K562 (cell line): ENCODE measurements around the gene UBXN10. TPM values are rescaled to one million over a fixed set of nuclear protein-coding genes. Genes with fewer than 3 reads are reported as not detected.

ENCODE experiments used
- ATAC-seq: fragments of 200-7000 bp; cut with Tn5 transposase; 3 replicates; pipeline ENCODE4 v1.9.1; 2020; ENCODE audit warnings: moderate library complexity
- BruUV-seq: library from RNA; stranded (reverse); fragments of 400-500 nt; replicated peaks from 2 replicates; lab custom pipeline; 2021; lab: Mats Ljungman, UMichigan
- CTCF ChIA-PET: fragments of 300-600 bp; formaldehyde crosslinking; extraction: SDS; loops from one replicate; lab custom pipeline; 2021; ENCODE audit warnings: low intra/inter-chr PET ratio; lab: Yijun Ruan, JAX
- POLR2A ChIA-PET: fragments of 300-600, 350-650 bp; sonication (Branson Sonifier 250); formaldehyde crosslinking; extraction: SDS; loops from one replicate; lab custom pipeline; 2021; ENCODE audit warnings: antibody characterized with exemption, inconsistent platforms; lab: Yijun Ruan, JAX
- DNase-seq, 4 experiments: peaks; one replicate each; pipeline versions ENCODE4 v3.0.0 to v3.0.0-alpha.2; 2011 to 2018; ENCODE audit warnings: low spot score in 3 of 4, mixed read lengths in 3 of 4; ENCODE audit errors: extremely low read depth in 1 of 4
- FAIRE-seq: peaks from 2 replicates; lab custom pipeline; 2011; peaks lifted over from hg19 to GRCh38; lab: Jason Lieb, UNC
- H2AFZ ChIP-seq: 2 replicates; pipeline ENCODE4 v1.6.0; 2011; ENCODE audit warnings: low read depth, low read length, control low read depth, inconsistent platforms
- H3K27ac ChIP-seq: fragments of 200-600 bp; 3 replicates; pipeline ENCODE4 v1.8.0; 2011; ENCODE audit warnings: low read depth, mild to moderate bottlenecking, control low read depth, inconsistent platforms, low read length, moderate library complexity, mixed read lengths; ENCODE audit errors: extremely low read depth
- H3K27me3 ChIP-seq, 2 experiments: fragments of 300-600 bp in 1 of 2; 2 replicates in 1 of 2; 3 replicates in 1 of 2; pipeline versions ENCODE4 v1.6.0 to v1.8.0; 2011; ENCODE audit warnings: inconsistent platforms in 2 of 2, low read length in 2 of 2, mild to moderate bottlenecking in 1 of 2, mixed read lengths in 1 of 2, moderate library complexity in 1 of 2; ENCODE audit not compliant: control insufficient read depth in 2 of 2, insufficient read depth in 2 of 2
- H3K36me3 ChIP-seq: fragments of 300-600 bp; 3 replicates; pipeline ENCODE4 v1.8.0; 2011; ENCODE audit warnings: mild to moderate bottlenecking, low read length, inconsistent platforms; ENCODE audit not compliant: control insufficient read depth, insufficient read depth
- H3K4me1 ChIP-seq, 2 experiments: fragments of 200-600 bp in 1 of 2; replicated peaks in 1 of 2; 2 replicates in 1 of 2; 3 replicates in 1 of 2; pipeline versions ENCODE4 v1.5.1 to v1.8.0; 2011; ENCODE audit warnings: inconsistent platforms in 2 of 2, low read length in 2 of 2, mild to moderate bottlenecking in 1 of 2, mixed read lengths in 1 of 2, moderate library complexity in 1 of 2; ENCODE audit not compliant: control insufficient read depth in 2 of 2, insufficient read depth in 2 of 2
- H3K4me2 ChIP-seq: 2 replicates; pipeline ENCODE4 v1.6.1; 2011; ENCODE audit warnings: low read length, control low read depth, inconsistent platforms, mixed read lengths; ENCODE audit not compliant: insufficient read depth
- H3K4me3 ChIP-seq: fragments of 200-600 bp; sonication (generic), shearing (Covaris generic); 2 replicates; pipeline ENCODE4 v1.5.1; 2016; ENCODE audit warnings: control low read depth, inconsistent platforms
- H3K79me2 ChIP-seq: fragments of 200-600 bp; 3 replicates; pipeline ENCODE4 v1.8.0; 2011; ENCODE audit warnings: low read length, inconsistent platforms; ENCODE audit not compliant: control insufficient read depth, insufficient read depth
- H3K9ac ChIP-seq, 2 experiments: 2 replicates each; pipeline versions ENCODE4 v1.6.0 to v1.6.1; 2011; ENCODE audit warnings: low read depth in 2 of 2, low read length in 2 of 2, control low read depth in 1 of 2, inconsistent platforms in 1 of 2, mild to moderate bottlenecking in 1 of 2, mixed read lengths in 1 of 2; ENCODE audit not compliant: insufficient read depth in 1 of 2
- H3K9me1 ChIP-seq: one replicate; pipeline ENCODE4 v1.6.0; 2011; ENCODE audit warnings: inconsistent platforms, mild to moderate bottlenecking, low read length, moderate library complexity; ENCODE audit not compliant: control insufficient read depth, insufficient read depth
- H3K9me3 ChIP-seq: replicated peaks from 2 replicates; pipeline ENCODE4 v1.5.1; 2011; ENCODE audit warnings: low read depth, low read length, inconsistent platforms; ENCODE audit not compliant: control insufficient read depth, insufficient read depth
- H4K20me1 ChIP-seq: replicated peaks from 2 replicates; pipeline ENCODE4 v1.6.1; 2011; ENCODE audit warnings: low read length, inconsistent platforms, mixed read lengths; ENCODE audit not compliant: control insufficient read depth, insufficient read depth
- ETS2 ChIP-seq: IDR thresholded peaks from 2 replicates; pipeline ENCODE4 v1.6.1; 2016; ENCODE audit warnings: borderline replicate concordance, missing genetic modification characterization, mild to moderate bottlenecking, moderate library complexity, missing compliant biosample characterization; ENCODE audit not compliant: poor library complexity, severe bottlenecking
- FOXP1 ChIP-seq: sonication (generic); formaldehyde crosslinking; IDR thresholded peaks from 2 replicates; pipeline ENCODE4 v1.8.0; 2022; ENCODE audit warnings: mild to moderate bottlenecking, missing genetic modification reagents
- HNRNPK ChIP-seq: fragments of 200-400 bp; formaldehyde crosslinking; IDR thresholded peaks from one replicate; pipeline ENCODE4 v1.6.1; 2018; ENCODE audit warnings: mild to moderate bottlenecking, low read depth, low read length; ENCODE audit not compliant: poor library complexity, severe bottlenecking
- KDM4B ChIP-seq, 2 experiments: fragments of 450-650 bp in 1 of 2; sonication (generic) in 1 of 2; IDR thresholded peaks; 2 replicates each; pipeline ENCODE4 v1.6.1; 2016 to 2017; ENCODE audit warnings: borderline replicate concordance in 2 of 2, antibody characterized with exemption in 1 of 2, low read depth in 1 of 2, mild to moderate bottlenecking in 1 of 2
- MBD2 ChIP-seq: sonication (generic); IDR thresholded peaks from 2 replicates; pipeline ENCODE4 v1.6.1; 2016; ENCODE audit warnings: low read depth, borderline replicate concordance
- MCM5 ChIP-seq: fragments of 450-650 bp; IDR thresholded peaks from 2 replicates; pipeline ENCODE4 v1.6.1; 2016; ENCODE audit warnings: low read depth
- MIER1 ChIP-seq: fragments of 450-650 bp; IDR thresholded peaks from 2 replicates; pipeline ENCODE4 v1.6.1; 2016; ENCODE audit warnings: antibody characterized with exemption, mild to moderate bottlenecking, low read depth
- NBN ChIP-seq: fragments of 450-650 bp; IDR thresholded peaks from 2 replicates; pipeline ENCODE4 v1.6.1; 2016; ENCODE audit warnings: low read depth, mild to moderate bottlenecking
- SIX5 ChIP-seq, 2 experiments: IDR thresholded peaks; 2 replicates each; pipeline ENCODE4 v1.6.1; 2011; ENCODE audit warnings: low read length in 2 of 2, borderline replicate concordance in 1 of 2, low read depth in 1 of 2, mild to moderate bottlenecking in 1 of 2, moderate library complexity in 1 of 2; ENCODE audit not compliant: insufficient read depth in 1 of 2
- SP1 ChIP-seq: sonication (generic); formaldehyde crosslinking; IDR thresholded peaks from 2 replicates; pipeline ENCODE4 v1.8.1; 2022; ENCODE audit warnings: mild to moderate bottlenecking, missing genetic modification reagents
- SRSF3 ChIP-seq: fragments of 200-400 bp; formaldehyde crosslinking; IDR thresholded peaks from 2 replicates; pipeline ENCODE4 v1.6.1; 2016; ENCODE audit warnings: mild to moderate bottlenecking, low read length, moderate library complexity; ENCODE audit not compliant: insufficient read depth
- TRIM24 ChIP-seq, 2 experiments: fragments of 450-650 bp; IDR thresholded peaks; 2 replicates each; pipeline ENCODE4 v1.6.1; 2016
- YY1 ChIP-seq, 3 experiments: IDR thresholded peaks; 2 replicates each; pipeline ENCODE4 v1.6.1; 2011; ENCODE audit warnings: low read length in 2 of 3, mild to moderate bottlenecking in 2 of 3, moderate library complexity in 2 of 3, borderline replicate concordance in 1 of 3, control low read depth in 1 of 3, low read depth in 1 of 3; ENCODE audit not compliant: insufficient read depth in 3 of 3, insufficient replicate concordance in 2 of 3, control insufficient read depth in 1 of 3, insufficient read length in 1 of 3; ENCODE audit errors: extremely low read depth in 1 of 3
- ZBED1 ChIP-seq: IDR thresholded peaks from 2 replicates; pipeline ENCODE4 v1.6.1; 2014
- ZNF121 ChIP-seq: sonication (generic); formaldehyde crosslinking; conservative IDR thresholded peaks from 2 replicates; pipeline ENCODE4 v1.8.0; 2022; ENCODE audit warnings: missing genetic modification reagents
- ZNF174 ChIP-seq: fragments of 250-450 bp; sonication (Bioruptor Pico); IDR thresholded peaks from 2 replicates; pipeline ENCODE4 v1.4.0; 2020; ENCODE audit warnings: mild to moderate bottlenecking
- ZNF75A ChIP-seq: fragments of 450-650 bp; formaldehyde crosslinking; IDR thresholded peaks from 2 replicates; pipeline ENCODE4 v1.4.0; 2020; ENCODE audit warnings: mild to moderate bottlenecking
- WGBS: fragments of 100-300 bp; shearing (Covaris generic); methylation state at CpG from one replicate; pipeline ENCODE4 v1.1.6; 2016; ENCODE audit warnings: low coverage, mixed read lengths; ENCODE audit not compliant: insufficient coverage; ENCODE audit errors: missing lambda C conversion rate; 5-methylcytosine and 5-hydroxymethylcytosine counted together
- in situ Hi-C: fragments of 300-500 bp; cut with MboI; formaldehyde crosslinking; loops from 4 replicates; pipeline ENCODE4 v1.15.0; 2018; ENCODE audit warnings: inconsistent platforms, mixed read lengths
- intact Hi-C: fragments of 100-400 bp; cut with micrococcal nuclease; formaldehyde crosslinking; loops from 2 replicates; pipeline ENCODE4 v1.14.2; 2022
- polyA plus RNA-seq, 8 experiments: library from polyadenylated mRNA; depleted of rRNA in 4 of 8; stranded (reverse) in 5 of 8; unstranded in 3 of 8; fragments of >200 nt; fragmentation: Nextera tagmentation in 2 of 8; fragmentation: Illumina TruSeq in 1 of 8; extraction: Ambion mirVana in 2 of 8; extraction: Trizol in 1 of 8; gene quantifications; 2 replicates each; pipeline versions ENCODE4 v1.2.1 to v1.2.3, GENCODE V29; 2011 to 2014; ENCODE audit warnings: inconsistent platforms in 1 of 8, missing spikeins in 1 of 8
- total RNA-seq, 7 experiments: library from RNA; depleted of rRNA in 6 of 7; stranded (reverse); fragments of >200 nt in 6 of 7; fragmentation: Illumina TruSeq in 2 of 7; extraction: Trizol in 2 of 7; gene quantifications; 2 replicates each; pipeline versions ENCODE4 v1.2.1 to v1.2.3, GENCODE V29; 2011 to 2021; ENCODE audit warnings: low replicate concordance in 1 of 7

The UBXN10 gene
- total and polyA plus RNA-seq, 9 of the 15 experiments (the other 6 are each of a cell fraction or from before 2014, with no cell fraction given) = 10.7 to 17.7 (median 13.6) TPM

GRCh38 chr1:20141466-20141865 lies 44.4 kb upstream of the UBXN10 start (continued):
- TF ChIP-seq YY1 (IDR thresholded peaks at IDR 0.05; ENCODE audit: borderline replicate concordance in 1 of 3, control insufficient read depth in 1 of 3, extremely low read depth in 1 of 3, insufficient read depth in 3 of 3, insufficient read length in 1 of 3, insufficient replicate concordance in 2 of 3, low read depth in 1 of 3, low read length in 2 of 3) (no peak), KDM4B (IDR thresholded peaks at IDR 0.05; ENCODE audit: borderline replicate concordance in 2 of 2, low read depth in 1 of 2) (no peak), MBD2 (no peak), MIER1 (no peak), HNRNPK (no peak), MCM5 (no peak), ZNF121 (CRISPR knock-in tag) (no peak), TRIM24 (IDR thresholded peaks at IDR 0.05) (no peak)

DNA sequence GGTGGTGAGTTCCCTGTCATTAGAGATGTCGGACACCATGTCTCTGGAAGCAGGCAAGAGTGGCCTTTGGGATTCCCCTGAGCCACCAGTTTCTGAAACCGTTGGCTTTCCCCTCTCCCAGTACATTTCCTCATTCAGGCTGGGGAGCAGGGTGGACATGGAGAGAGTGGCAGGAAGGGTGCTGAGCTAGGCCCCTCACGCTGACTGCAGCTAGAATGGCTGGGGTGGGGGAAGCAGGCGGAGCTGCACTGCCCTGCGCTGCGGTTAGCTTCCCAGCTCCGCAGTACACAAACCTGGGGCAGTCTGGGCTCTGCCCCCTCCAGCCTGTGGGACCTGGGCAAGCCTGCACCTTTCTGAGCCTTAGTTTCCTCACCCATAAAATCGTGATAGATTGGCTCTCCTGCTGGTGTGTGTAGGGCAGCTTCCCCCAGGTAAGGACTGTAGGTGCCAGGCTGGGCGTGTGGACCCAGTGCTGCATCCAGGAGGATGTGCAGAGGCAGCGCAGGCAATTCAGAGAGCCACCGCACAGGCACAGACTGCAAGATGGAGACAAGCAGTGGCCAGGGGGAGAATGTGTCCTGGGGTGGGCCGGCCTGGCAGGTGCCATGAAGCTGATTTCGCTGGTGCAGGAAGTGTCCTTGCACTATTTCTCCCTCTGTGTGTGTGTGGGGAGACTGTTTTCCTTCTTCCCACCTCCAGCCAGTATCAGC lies 43.7 kb upstream of the UBXN10 start:
- Histone ChIP-seq H3K9me1 (no peaks in the 10 kb centered on the region), H3K4me2 (no peak overlapping the region), H3K4me1 (no peaks in the 10 kb centered on the region), H2AFZ (no peak overlapping the region), H3K27ac (no peak overlapping the region), H3K79me2 (no peaks in the 10 kb centered on the region), H4K20me1 (no peaks in the 10 kb centered on the region; the same call in 1 of the 2 replicates), H3K27me3 (peaks cover 6 to 80% of the 10 kb centered on the region in 2 experiments; a peak in 4 of 5 replicates), H3K36me3 (no peaks in the 10 kb centered on the region), H3K9ac (no peak overlapping the region), H3K4me3 (no peak overlapping the region), H3K9me3 (no peaks in the 10 kb centered on the region)
- BruUV-seq = no TSS peak
- FAIRE-seq (no peak), DNase-seq (no peak), ATAC-seq (peak; percentile 24; the same call in 1 of the 3 replicates)
- CTCF ChIA-PET = no interaction called here
- in situ Hi-C loops = no loop called here
- WGBS = 3% methylated on average over 13 of the region's 13 CpGs
- intact Hi-C loops = no loop called here
- POLR2A ChIA-PET = interaction anchor here (0.7 kb wide), 1 partner anchor 211 kb away, joined by 3 read pairs; no protein-coding TSS in a partner anchor
- no peak for TF ChIP-seq FOXP1 (CRISPR knock-in tag)
- TF ChIP-seq SRSF3 = no peak
- TF ChIP-seq SIX5 (IDR thresholded peaks at IDR 0.05; ENCODE audit: borderline replicate concordance in 1 of 2, insufficient read depth in 1 of 2, low read depth in 1 of 2, low read length in 2 of 2) = no peak
- no peak for TF ChIP-seq SP1 (CRISPR knock-in tag)
- TF ChIP-seq ZNF75A (CRISPR knock-in tag) = no peak
- TF ChIP-seq ETS2 = no peak
- TF ChIP-seq ZNF174 (CRISPR knock-in tag) = no peak
- no peak for TF ChIP-seq NBN
- TF ChIP-seq ZBED1 = no peak
